ENCODE measurements around the gene SLC19A1.

Gene SLC19A1

GRCh38 chr21:45454060-45454925 is 87.9 kb downstream of the SLC19A1 start:
- no peak for DNase-seq (ENCODE audit: low read depth)

- no peak for DNase-seq (ENCODE audit: low read depth)
These were observed 88.8 kb downstream of the SLC19A1 start for GRCh38 chr21:45453308-45453950.

- no peak for DNase-seq (ENCODE audit: low read depth)
These were observed 89.4 kb downstream of the SLC19A1 start for GRCh38 chr21:45452696-45453307.

GRCh38 chr21:45451771-45452182 is 90.5 kb downstream of the SLC19A1 start:
- DNase-seq (ENCODE audit: low read depth), result no peak

GRCh38 chr21:45451091-45451740 is 91.0 kb downstream of the SLC19A1 start:
- DNase-seq (ENCODE audit: low read depth), result no peak

- DNase-seq (ENCODE audit: low read depth), result no peak
These were observed 91.7 kb downstream of the SLC19A1 start for GRCh38 chr21:45450423-45451090.

- DNase-seq (ENCODE audit: low read depth), result no peak
These were observed 92.4 kb downstream of the SLC19A1 start for GRCh38 chr21:45449658-45450422.

GRCh38 chr21:45448810-45449657 is 93.2 kb downstream of the SLC19A1 start:
- no peak for DNase-seq (ENCODE audit: low read depth)

GRCh38 chr21:45448283-45448809 is 93.9 kb downstream of the SLC19A1 start:
- no peak for DNase-seq (ENCODE audit: low read depth)

All from stromal cell of bone marrow (primary cell).